WI38 (cell line): Measurements from ENCODE around the gene UCK1.
A peak's percentile ranks its signal among the peaks of the same experiment; 100 is the strongest.

ENCODE experiments used
- H3K4me3 ChIP-seq: 2 replicates; pipeline ENCODE4 v1.5.1; 2011; ENCODE audit warnings: low read depth, mild to moderate bottlenecking, control low read depth, low read length
- CTCF ChIP-seq: IDR thresholded peaks from 2 replicates; pipeline ENCODE4 v1.5.1; 2012; ENCODE audit warnings: low read depth, mild to moderate bottlenecking, control low read depth, low read length

UCK1 gene

DNA sequence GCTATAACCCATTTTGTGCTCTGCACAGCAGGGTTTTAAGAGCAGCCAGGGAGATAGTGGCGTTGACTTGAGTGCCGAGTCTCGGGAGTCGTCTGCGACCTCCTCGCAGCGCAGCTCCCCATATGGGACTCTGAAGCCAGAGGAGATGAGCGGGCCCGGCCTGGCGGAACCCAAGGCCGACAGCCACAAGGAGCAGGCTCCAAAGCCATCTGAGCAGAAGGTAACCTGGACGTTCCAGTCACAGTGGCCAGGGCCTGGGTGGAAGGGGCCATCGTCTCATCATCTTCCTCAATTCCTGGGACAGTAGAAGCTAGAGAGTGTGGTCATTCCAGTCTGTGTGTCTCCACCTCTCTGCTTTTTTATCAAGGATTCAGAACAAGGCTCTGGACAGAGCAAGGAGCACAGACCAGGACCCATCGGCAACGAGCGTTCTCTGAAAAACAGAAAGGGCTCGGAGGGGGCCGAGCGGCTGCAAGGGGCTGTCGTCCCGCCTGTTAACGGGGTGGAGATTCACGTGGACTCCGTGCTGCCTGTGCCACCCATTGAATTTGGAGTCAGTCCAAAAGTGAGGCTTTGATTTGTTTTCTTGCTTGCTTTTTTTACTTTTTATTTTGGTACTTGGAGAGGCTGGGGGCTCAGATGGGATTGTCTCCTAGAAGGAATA, 48.6 kb downstream of the UCK1 start:
- TF ChIP-seq CTCF = no peak
- H3K4me3 ChIP-seq = no peak overlapping the region

- TF ChIP-seq CTCF = no peak
- no peak overlapping the region for H3K4me3 ChIP-seq
These were observed 49.4 kb downstream of the UCK1 start for GRCh38 chr9:131481441-131482342.

DNA sequence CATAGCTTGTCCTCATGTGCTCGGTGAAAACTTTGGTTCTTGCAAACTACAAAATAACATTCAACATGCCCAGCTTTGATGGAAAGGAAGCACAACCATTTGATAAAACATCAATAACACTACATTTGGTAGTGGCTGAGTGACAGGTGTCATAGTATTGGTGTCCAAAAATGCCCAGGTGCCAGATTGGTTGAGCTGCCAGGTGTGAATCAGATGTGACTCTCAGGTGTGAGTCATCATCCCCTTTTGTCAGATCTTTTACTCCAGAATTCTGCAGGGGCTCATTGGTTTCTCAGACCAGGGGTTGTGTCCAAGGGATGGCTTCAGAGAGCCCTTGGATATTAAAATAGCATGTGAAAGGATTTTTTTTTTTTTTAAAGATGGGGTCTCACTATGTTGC, 50.8 kb downstream of the UCK1 start:
- no peak for TF ChIP-seq CTCF
- H3K4me3 ChIP-seq = no peak overlapping the region

DNA sequence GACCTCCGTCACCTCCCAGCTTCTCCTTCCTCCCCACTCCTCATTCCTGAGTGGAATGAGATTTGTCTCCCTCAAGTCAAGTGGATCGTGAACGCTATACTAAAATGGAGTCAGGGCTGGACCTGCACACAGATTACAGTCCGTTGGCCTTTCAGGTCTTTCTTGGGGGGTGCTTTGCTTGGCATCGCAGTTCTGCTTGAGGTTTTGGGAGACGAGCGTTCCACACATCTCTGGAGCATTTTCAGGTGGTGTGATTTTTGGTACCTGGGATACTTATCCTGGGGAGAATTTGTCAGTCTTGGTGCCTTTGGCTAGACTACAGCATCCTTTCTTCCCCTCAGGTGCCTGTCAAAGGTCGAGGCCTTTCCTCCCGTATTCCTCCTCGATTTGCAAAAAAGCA, 52.2 kb downstream of the UCK1 start:
- no peak for TF ChIP-seq CTCF
- H3K4me3 ChIP-seq = no peak overlapping the region

- no peak overlapping the region for H3K4me3 ChIP-seq
- TF ChIP-seq CTCF = peak; percentile 56
These were observed 52.6 kb downstream of the UCK1 start for GRCh38 chr9:131478421-131478868.

DNA sequence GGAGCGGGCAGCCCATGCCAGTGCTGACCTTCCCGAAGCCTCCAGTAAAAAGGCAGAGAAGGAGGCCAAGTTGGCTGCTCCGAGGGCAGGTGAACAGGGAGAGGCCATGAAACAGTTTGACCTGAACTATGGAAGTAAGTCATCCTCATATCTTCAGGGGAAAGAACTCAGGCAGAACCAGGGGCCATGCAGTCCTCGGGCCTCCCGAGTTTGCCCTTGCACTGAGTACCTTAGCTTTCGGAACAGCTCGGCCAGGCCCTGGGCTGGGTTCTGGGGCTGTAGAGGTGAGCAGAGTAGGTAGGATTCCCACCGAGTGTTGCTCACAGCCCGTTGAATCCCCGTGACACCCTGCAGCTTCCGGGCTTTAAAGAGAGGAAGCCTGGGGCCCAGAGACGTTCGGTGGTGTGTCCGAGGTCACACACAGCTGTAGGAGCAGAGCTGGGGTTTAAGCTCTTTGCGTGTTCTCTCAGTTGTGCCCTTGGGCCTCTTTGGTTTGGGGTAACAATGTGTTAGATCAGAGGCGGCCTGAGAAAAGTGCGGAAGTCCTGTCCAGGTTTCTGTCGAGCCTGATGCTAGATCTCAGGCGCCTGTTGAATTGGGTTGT, 53.1 kb downstream of the UCK1 start:
- H3K4me3 ChIP-seq = no peak overlapping the region
- TF ChIP-seq CTCF = no peak

GRCh38 chr9:131477367-131477766, 53.7 kb downstream of the UCK1 start:
- TF ChIP-seq CTCF = no peak
- no peak overlapping the region for H3K4me3 ChIP-seq
